ENCODE data around the gene IL27RA. TPM values are rescaled to one million over a fixed set of nuclear protein-coding genes. Genes with fewer than 3 reads are reported as not detected.

Gene IL27RA
- total RNA-seq (2014; rRNA removed; shearing (Covaris generic)): 5.1 and 5.6 TPM in 2 replicates
- 6.7 and 7.2 TPM in 2 replicates for polyA plus RNA-seq (2014; cell fraction: nucleus; rRNA removed)

DNA sequence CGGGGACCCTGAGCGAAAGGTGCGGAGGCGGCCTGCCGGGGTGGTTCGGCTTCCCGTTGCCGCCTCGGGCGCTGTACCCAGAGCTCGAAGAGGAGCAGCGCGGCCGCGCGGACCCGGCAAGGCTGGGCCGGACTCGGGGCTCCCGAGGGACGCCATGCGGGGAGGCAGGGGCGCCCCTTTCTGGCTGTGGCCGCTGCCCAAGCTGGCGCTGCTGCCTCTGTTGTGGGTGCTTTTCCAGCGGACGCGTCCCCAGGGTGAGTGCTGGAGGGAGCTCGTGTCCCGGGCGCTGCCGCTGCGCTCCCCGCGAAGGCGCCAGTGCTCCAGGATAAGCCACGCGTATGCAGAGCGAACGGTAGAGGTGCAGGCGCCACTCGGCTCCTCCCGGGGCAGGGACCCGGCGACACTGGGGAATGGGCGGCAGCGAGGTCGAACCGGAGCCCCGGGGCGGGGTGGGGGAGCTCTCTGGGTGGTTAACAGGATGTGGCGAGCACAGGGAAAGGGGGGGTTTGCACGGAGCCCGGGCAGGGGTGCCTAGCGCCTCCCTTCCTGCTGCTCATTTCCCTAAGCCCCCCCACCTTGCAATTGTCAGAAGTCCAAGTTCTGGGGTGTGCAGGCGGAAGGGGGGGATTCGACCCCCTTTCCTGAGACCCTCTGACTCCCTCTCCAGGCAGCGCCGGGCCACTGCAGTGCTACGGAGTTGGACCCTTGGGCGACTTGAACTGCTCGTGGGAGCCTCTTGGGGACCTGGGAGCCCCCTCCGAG, at the start of gene IL27RA:
Gene IL27RA (plus strand): TSS at position 44 of the 762 bp plus-strand sequence. CDS start 111 bp downstream, at position 155.
- DNase-seq (ENCODE audit: extremely low read depth, low read depth): peak; percentile 42

DNA sequence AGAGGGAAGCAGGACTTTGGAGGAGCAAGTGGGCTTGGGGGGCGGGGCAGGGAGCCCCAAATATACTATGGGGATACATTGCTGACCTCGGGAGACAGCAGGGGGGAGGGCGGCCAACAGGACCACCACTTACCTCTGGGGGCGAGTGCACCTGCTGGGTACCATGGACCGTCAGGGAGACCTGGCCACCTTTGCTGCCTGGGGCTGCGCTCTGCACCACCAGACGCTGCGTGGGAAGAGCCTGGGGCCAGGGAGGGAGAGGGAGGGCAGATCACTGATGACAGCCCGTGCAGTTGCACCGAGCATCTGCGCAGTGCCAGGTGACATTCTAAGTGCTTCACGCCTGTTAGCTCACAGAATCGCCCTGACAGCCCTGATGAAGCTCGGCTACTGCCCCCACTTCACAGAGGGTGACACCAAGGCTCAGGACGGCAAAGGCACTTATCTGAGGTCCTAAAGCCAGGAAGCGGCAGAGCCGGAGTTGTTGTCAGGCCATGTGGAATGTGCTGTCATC, 49.5 kb upstream of the IL27RA start:
- no peak for DNase-seq (ENCODE audit: extremely low read depth, low read depth)

DNA sequence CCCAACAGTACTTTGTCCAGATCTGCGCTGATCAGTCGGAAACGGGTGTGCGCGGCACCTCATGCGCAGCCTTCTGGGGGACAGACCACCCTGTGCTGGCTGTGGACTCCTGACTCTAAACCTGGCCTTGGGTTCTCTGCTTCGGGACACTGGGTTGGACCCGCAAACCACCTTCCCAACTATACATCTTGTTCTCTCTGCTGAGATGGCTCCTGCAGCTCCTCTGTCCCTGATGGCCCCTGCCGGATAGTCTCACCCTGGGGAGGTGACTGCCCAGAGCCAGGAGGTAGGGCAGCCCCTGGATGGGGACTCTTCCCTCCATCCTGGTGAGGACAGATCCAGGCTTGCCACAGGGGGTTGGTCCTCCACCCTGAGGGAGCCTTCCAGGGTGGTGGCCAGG, 48.8 kb upstream of the IL27RA start:
- no peak for DNase-seq (ENCODE audit: extremely low read depth, low read depth)

DNA sequence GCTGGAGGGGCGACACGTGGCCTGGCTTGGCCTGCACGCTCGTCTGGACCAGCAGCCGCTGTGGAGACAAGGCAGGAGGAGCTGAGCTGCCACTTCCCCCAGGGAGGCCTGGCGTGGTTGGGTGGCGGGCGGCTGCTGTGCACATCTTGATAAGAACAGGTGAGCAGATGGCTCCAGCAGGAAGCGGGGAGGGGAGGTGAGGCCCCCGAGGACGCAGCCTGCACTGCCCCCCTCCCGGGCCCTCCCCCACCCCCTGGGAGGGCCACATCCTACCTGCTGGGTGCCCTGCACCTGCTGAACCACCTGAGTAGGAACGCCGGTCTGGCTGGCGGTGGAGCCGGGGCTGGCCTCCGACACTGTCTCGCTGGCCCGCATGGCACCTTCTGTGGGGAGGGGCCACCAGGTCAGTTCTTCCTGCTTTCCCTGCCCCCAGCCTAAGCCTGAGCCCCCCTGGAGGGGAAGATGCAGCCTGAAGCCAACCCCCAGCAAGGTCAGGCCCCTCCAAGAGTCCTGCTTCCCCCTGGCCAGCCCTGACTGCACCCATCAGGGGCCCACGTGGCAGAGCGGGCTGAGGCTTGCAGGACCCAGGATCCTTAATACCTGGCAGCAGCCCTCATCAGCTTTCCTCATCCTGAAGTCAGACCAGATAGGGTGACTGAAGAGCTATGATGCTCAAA, 48.2 kb upstream of the IL27RA start:
- no peak for DNase-seq (ENCODE audit: extremely low read depth, low read depth)

DNA sequence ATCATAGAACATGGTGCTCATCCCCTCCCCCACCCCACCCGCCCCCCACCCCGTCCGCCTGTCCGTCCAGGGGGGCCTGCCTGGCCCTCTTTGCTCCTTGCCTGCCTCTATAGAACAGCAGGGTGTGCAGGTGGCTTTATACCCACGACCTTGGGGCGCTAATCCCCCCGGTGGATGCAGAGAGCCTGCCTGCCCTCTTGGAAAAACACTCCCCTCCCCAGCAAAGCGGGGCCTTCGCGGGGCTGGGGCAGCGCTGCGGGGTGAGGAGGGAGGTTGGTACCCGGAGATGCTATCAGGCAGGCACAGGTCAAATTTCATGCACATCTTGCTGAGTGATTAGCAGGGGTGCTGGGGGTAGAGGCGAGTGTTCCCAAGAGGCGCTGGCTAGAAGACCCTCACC, 47.4 kb upstream of the IL27RA start:
- DNase-seq (ENCODE audit: extremely low read depth, low read depth): no peak

DNA sequence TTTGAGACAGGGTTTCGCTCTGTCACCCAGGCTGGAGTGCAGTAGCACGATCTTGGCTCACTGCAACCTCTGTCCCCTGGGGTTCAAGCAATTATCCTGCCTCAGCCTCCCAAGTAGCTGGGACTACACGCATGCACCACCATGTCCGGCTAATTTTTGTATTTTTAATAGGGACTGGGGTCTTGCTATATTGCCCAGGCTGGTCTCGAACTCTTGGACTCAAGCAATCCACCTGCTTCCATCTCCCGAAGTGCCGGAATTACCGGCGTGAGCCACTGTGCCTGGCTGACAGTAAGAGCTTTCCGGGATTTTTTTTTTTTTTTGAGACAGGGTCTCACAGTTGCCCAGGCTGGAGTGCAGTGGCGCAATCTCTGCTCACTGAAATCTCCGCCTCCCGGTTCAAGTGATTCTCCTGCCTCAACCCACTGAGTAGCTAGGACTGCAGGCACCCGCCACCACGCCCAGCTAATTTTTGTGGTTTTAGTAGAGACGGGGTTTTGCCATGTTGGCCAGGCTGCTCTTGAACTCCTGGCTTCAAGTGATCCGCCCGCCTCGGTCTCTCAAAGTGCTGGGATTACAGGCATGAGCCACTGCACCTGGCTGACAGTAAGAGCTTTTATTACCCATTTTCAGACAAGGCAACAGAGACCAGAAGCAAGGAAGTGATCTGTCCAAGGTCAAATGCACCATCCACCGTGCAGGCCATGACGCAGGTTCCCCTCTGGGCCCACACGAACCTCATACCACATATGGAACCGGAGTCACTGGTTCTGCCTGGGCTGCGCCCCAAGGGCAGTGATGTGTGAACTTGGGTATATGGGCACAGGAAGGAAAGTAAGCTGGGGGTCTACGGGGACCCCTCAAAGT, 46.5 kb upstream of the IL27RA start:
- no peak for DNase-seq (ENCODE audit: extremely low read depth, low read depth)

DNA sequence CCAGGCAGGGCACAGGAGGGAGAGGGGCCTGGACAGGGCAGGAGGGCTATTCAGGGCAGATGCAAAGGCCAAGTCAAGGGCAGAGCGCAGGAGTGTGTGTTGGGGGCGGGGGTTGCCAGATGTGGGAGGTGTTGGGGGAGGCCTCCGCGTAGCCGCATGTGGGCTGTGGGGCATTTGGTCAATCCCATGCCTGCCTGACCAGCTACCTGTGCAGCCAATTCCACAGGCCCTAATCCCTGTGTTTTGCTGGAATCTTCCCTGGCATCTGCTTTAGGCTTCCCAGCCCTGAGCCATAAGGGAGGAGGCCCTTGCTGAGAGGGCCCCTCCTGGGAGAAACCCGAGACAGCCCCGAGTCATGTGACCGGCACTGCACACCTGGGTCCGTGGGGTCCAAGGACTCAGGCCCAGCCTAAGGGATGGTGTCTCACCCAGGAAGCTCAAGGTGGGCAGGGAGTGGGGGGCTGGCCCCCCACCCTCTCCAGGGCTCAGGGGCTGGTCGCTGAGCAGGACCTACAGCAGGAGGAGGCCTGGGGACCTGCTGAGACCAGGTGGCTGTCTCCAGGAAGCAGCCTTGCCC, 45.7 kb upstream of the IL27RA start:
- no peak for DNase-seq (ENCODE audit: extremely low read depth, low read depth)

DNA sequence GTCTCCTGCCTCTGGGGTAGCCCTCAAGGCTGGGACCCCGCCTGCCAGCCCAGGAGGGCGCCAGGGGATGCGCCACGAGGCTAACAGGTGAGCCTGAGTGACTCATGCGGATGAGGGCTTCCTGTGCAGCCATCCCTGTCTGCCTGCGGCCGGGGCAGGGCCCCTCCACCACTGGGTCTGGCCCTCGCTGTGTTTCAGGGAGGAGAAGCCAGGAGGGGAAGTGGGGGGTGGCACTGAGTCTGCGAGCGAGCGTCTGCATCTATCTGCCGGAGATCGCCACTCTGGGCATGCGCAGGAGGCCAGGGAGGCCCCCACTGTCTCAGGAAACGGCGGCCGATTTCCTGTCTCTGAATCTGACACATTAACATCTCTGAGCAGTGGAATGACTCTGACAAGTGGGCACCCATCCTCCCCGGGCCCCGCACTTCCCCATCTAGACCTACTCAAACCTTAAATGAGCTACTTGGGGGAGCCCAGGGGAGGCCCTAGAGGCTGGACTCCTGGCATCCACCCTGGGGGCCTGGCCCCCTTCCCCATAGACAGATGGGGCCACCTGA, 45.1 kb upstream of the IL27RA start:
- no peak for DNase-seq (ENCODE audit: extremely low read depth, low read depth)

DNA sequence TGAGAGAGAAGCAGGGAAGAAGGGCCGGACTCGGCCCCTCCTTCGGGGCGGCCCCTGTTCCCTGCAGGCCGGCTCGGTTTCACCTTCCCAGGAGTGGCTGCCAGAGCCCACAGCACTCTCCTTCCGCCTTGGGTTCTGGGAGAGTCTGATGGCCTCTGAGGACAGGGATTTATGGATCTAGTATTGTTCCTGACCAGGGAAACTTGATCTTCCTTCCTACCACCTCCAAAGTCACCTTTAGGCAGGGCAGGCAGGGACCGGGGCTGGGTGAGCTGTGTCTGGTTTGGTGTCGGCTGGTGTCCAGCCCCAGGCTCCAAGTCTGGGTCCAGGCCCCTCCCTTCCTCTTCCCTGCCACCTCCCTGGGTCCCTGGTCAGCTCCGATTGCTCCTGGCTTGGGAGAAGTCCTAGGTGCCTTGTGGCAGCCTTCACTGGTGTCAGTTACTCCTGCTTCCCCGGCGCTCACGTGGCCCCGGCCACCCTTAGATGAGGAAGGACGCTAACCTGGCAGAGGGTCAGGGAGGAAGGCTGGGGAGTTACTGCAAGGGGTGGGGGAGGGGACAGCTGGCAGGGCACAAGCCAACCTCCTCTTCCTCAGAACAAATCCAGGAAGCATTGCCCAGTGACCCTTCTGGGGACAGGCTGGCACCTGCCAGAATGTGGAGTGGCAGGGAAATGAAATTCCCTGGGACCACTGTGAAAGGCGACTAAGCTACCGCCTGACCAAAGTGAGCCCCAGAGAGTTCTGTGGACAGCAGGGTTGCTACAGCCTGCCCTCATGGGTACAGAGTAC, 44.3 kb upstream of the IL27RA start:
- DNase-seq (ENCODE audit: extremely low read depth, low read depth): no peak

DNA sequence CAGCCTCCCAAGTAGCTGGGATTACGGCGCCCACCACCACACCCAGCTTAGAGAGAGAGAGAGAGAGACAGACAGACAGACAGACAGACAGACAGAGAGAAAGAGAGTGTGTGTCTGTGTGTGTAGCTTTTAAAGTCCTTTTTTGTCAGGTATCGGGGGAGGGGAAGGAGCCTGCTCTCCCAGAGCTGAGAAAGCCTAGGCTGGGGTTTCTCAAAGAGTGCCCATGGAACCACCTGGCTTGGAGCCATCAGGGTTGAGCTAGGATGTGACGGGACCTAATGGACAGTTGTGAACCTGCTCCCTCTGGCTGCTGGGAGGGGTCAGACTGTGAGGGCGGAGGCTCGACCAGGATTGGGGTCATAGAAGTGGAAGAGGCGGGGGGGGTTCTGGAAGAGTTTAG, 42.1 kb upstream of the IL27RA start:
- DNase-seq (ENCODE audit: extremely low read depth, low read depth): no peak

DNA sequence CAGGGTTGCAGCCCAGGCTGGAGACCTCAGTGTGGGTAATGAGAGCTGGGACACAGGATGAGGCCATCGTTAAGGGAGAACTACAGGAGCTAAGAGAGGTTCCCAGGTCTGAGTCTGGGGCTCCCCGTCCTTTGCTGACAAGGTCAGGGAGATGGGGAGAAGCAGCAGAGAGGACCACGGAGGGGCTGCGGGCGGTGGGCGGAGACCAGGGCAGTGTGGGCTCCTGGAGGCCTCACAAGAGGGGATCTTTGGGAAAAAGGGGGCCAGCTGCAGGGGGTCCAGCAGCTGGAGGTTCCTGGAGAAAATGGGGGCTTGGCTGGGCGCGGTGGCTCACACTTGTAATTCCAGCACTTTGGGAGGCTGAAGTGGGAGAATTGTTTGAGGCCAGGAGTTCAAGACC, 41.5 kb upstream of the IL27RA start:
- no peak for DNase-seq (ENCODE audit: extremely low read depth, low read depth)

DNA sequence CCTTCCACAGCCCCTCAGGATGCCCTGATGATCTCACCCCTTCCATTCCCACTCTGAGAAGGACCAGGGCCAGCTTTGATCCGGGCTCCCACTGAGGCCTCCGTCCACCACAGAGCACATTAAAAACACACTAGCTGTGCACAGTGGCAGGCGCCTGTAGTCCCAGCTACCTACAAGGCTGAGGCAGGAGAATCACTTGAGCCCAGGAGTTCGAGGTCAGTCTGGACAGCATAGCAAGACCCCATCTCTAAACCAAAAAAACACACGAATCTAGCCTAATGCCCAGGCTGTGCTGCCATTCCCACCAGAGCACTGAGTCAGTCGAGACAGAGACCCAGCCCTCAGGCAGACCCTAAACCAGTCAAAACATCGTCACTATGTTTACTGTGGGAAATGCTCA, 39.5 kb upstream of the IL27RA start:
- DNase-seq (ENCODE audit: extremely low read depth, low read depth): no peak

DNA sequence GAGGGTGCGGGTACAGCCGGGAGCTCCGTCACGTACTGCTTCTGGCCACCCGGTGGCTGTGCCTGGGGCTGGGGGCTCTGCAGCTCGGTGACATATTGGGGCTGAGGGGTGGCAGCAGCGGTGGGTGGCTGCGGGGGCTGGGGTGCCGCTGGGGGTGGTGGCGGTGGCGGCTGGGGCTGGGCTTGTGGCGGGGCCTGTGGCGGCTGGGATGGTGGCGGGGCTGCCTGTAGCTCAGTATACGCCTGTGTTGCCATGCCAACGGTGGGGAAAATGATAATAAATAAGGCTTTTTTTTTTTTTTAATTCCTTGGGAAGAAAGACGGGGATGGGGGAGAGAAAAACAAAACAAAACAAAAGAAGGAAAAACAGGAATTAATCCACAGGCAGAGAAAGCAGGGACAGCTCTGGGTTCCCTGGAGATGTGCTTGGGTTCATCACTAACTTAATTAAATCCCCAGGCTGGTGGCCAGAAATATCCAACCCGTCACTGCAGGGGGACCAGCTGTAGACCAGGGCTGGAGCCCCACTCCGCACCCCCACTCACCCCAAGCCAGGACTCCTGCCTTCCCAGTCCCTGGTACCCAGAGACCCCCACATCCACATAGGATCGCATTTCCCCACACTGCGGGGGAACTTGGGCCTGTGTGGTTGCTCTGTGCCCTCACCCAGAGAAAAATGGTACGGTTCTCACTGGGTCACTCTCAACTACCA, 37.8 kb upstream of the IL27RA start:
- no peak for DNase-seq (ENCODE audit: extremely low read depth, low read depth)

DNA sequence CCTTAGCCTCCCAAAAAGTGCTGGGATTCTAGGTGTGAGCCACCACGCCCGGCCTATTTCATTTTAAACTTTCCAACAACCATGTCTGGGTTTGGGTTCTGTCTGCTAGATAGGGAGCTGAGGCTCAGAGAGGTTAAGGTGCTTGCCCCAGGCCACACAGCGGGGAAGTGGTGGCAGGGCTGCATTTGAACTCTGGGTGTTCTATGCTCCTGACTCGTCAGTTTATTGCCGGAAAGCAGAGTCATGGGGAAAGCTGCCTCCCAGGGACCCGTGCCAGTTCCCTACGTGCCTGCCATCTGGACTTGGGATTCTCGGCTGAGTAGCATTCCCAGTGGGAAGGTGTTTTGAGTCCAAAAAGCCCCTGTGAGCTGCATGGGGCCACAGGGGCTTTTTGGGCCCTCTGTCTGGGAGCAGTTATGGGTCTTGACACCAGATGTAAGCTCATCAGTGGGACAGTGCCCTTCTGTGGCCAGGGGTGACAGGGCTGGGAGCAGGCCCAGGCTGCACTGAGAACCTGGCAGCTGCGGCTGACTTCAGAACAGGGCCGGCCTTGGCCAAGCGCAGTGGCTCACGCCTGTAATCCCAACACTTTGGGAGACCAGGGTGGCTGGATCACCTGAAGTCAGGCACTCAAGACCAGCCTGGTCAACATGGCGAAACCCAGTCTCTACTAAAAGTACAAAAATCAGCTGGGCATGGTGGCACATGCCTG, 36.4 kb upstream of the IL27RA start:
- DNase-seq (ENCODE audit: extremely low read depth, low read depth): no peak

DNA sequence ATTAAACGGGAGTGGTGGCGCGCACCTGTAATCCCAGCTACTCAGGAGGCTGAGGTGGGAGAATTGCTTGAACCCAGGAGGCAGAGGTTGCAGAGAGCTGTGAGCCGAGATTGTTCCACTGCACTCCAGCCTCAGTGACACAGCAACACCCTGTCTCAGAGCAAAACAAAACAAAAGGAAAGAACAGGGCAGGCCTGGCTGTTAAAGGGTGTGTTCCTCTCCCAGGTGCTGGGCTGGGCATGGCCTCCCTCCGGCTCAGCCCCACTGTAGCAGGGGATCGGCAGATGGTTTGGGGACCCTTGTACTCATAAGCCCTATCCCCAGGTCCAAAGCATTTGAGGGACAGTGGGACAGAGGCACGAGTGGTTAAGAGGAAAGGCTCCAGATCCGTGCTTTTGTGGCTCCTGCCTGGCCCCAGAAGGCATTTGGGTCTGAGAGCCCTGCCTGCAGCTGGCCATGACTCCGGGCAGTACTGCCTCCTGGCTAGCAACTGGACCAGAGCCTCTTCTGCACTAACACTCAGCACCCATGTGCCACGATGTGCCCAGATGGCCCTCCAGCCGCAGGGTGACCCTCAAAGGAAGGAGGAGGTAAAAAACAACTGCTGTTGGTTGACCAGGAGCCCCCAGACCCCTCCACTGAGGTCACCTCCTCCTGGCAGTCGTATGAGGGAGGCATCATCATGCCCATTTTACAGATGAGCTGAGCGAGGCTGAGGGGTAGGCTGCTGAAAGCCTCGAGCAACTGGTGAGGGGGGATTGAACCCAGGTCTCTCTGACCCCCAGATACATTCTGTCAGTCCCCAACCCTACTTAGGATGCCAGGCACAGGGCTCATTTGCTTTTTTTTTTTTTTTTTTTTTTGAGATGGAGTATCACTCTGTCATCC, 35.4 kb upstream of the IL27RA start:
- DNase-seq (ENCODE audit: extremely low read depth, low read depth): no peak

DNA sequence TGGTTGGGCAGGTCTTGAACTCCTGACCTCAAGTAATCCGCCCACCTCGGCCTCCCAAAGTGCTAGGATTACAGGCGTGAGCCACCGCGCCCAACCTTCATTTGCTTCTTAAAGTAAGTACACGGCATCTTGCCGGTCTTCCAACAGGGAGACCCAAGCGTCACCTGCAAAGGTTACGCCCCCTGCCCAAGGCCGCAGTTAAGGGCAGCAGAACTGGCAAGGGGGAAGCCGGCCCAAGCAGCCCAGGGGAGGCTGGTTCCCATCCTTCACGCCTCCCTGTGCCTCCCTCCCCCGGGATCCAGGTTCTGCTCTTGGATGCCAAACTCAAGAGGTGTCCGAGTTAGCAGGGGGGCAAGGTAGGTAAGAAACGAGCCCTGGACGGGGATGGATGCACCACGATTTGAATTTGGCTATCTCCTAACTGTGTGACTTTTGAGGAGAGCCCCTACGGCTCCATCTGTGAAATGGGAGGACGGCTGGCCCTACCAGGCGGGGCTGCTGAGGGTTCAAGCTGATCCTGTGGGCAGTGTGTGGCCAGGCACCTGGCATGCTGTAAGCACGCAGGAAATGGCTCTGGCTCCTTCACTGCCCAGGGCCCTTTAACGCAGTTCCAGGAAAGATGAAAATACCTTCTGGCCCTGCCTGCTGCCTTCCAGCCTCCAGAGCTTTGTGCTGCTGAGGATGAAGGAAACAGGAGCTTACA, 34.5 kb upstream of the IL27RA start:
- no peak for DNase-seq (ENCODE audit: extremely low read depth, low read depth)

DNA sequence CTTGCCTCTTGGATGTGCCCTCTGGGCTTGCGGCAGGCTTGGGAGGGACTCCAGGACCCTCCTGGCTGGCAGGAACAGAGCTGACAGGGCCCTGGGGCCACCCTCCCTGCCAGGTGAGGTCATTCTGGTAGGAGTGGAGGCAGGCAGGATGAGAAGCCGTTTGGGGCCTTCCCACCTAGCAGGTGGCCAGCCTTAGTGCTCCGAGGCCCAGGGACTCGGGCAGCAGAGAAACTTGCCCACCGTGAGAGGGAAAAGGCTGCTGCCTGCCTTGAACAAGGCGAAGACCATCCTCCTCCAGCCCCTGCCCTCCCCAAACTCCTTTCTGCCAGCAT, 34.0 kb upstream of the IL27RA start:
- DNase-seq (ENCODE audit: extremely low read depth, low read depth): no peak

Data from NCI-H460 (cell line).